Mesendoderm (in vitro differentiated cells): ENCODE data around the gene STARD4.

Experiments used
- DNase-seq: peaks from one replicate; pipeline ENCODE4 v3.0.0; 2013
- H2AK5ac ChIP-seq: 2 replicates; pipeline ENCODE4 v1.6.1; 2013; ENCODE audit warnings: low read length, inconsistent platforms
- H2BK120ac ChIP-seq: 2 replicates; pipeline ENCODE4 v1.6.1; 2013; ENCODE audit warnings: low read depth, mild to moderate bottlenecking, low read length, moderate library complexity, mixed read lengths
- H2BK15ac ChIP-seq: replicated peaks from 2 replicates; pipeline ENCODE4 v1.6.1; 2013; ENCODE audit warnings: low read depth, mild to moderate bottlenecking, moderate library complexity
- H2BK5ac ChIP-seq: 2 replicates; pipeline ENCODE4 v1.6.1; 2013; ENCODE audit warnings: low read length, inconsistent platforms
- H3K18ac ChIP-seq: 2 replicates; pipeline ENCODE4 v1.6.1; 2013; ENCODE audit warnings: mild to moderate bottlenecking, low read length, mixed read lengths
- H3K23ac ChIP-seq: one replicate; pipeline ENCODE4 v1.6.1; 2013; ENCODE audit warnings: low read length
- H3K27ac ChIP-seq: 2 replicates; pipeline ENCODE4 v1.5.1; 2013; ENCODE audit warnings: low read depth, mild to moderate bottlenecking, inconsistent platforms, low read length, moderate library complexity
- H3K27me3 ChIP-seq: 2 replicates; pipeline ENCODE4 v1.6.1; 2013; ENCODE audit warnings: low read length, control low read depth, mild to moderate bottlenecking, inconsistent platforms; ENCODE audit not compliant: insufficient read depth, poor library complexity
- H3K36me3 ChIP-seq: 2 replicates; pipeline ENCODE4 v1.6.1; 2013; ENCODE audit warnings: low read length, inconsistent platforms; ENCODE audit not compliant: control insufficient read depth, insufficient read depth
- H3K4ac ChIP-seq: one replicate; pipeline ENCODE4 v1.6.1; 2013; ENCODE audit warnings: low read depth, mild to moderate bottlenecking, low read length, moderate library complexity
- H3K4me1 ChIP-seq: 2 replicates; pipeline ENCODE4 v1.6.1; 2013; ENCODE audit warnings: low read depth, low read length, inconsistent platforms; ENCODE audit not compliant: control insufficient read depth
- H3K4me2 ChIP-seq: 2 replicates; pipeline ENCODE4 v1.6.1; 2013; ENCODE audit warnings: low read length
- H3K4me3 ChIP-seq: 2 replicates; pipeline ENCODE4 v1.5.1; 2013; ENCODE audit warnings: mild to moderate bottlenecking, low read length
- H3K56ac ChIP-seq: one replicate; pipeline ENCODE4 v1.6.1; 2013; ENCODE audit warnings: low read length
- H3K79me1 ChIP-seq: 2 replicates; pipeline ENCODE4 v1.6.1; 2013; ENCODE audit warnings: low read length, inconsistent platforms
- H3K79me2 ChIP-seq: 2 replicates; pipeline ENCODE4 v1.6.1; 2013; ENCODE audit warnings: mild to moderate bottlenecking, low read length; ENCODE audit not compliant: control insufficient read depth, insufficient read depth
- H3K9ac ChIP-seq: 2 replicates; pipeline ENCODE4 v1.6.1; 2013; ENCODE audit warnings: low read length, inconsistent platforms
- H4K5ac ChIP-seq: one replicate; pipeline ENCODE4 v1.6.1; 2013; ENCODE audit warnings: low read length
- H4K8ac ChIP-seq: one replicate; pipeline ENCODE4 v1.6.1; 2013; ENCODE audit warnings: low read depth, mild to moderate bottlenecking, control low read depth, low read length, moderate library complexity
- WGBS: extraction: QIAGEN DNeasy Blood & Tissue Kit; methylation state at CpG from one replicate; pipeline ENCODE4 v1.1.7; 2013; ENCODE audit warnings: low lambda C conversion rate, missing lambda C conversion rate; ENCODE audit not compliant: insufficient coverage; ENCODE audit errors: extremely low coverage; 5-methylcytosine and 5-hydroxymethylcytosine counted together

The STARD4 gene

GRCh38 chr5:111518777-111519176 lies 6.4 kb upstream of the STARD4 start:
- Histone ChIP-seq H2BK15ac (no peak overlapping the region), H3K4ac (no peak overlapping the region), H3K56ac (no peak overlapping the region), H2BK5ac (no peak overlapping the region), H3K9ac (no peak overlapping the region), H3K79me1 (no peaks in the 10 kb centered on the region), H2AK5ac (no peak overlapping the region), H3K23ac (no peak overlapping the region), H3K18ac (no peak overlapping the region), H3K4me3 (no peak overlapping the region), H3K4me1 (no peaks in the 10 kb centered on the region), H2BK120ac (no peak overlapping the region), H3K36me3 (no peaks in the 10 kb centered on the region), H3K27ac (no peak overlapping the region), H3K79me2 (no peaks in the 10 kb centered on the region), H4K8ac (no peak overlapping the region), H3K4me2 (no peak overlapping the region), H4K5ac (no peak overlapping the region), H3K27me3 (no peaks in the 10 kb centered on the region)
- no CpG with 5 or more reads among the region's 2 CpGs for WGBS
- DNase-seq = no peak

GRCh38 chr5:111517853-111518501 lies 5.6 kb upstream of the STARD4 start:
- Histone ChIP-seq H3K9ac (no peak overlapping the region), H3K79me1 (no peaks in the 10 kb centered on the region), H3K4me2 (no peak overlapping the region), H2BK15ac (no peak overlapping the region), H3K27me3 (no peaks in the 10 kb centered on the region), H2AK5ac (no peak overlapping the region), H4K8ac (no peak overlapping the region), H3K27ac (no peak overlapping the region), H3K4me1 (peaks cover 2% of the 10 kb centered on the region), H3K36me3 (no peaks in the 10 kb centered on the region), H4K5ac (no peak overlapping the region), H3K56ac (no peak overlapping the region), H2BK5ac (no peak overlapping the region), H3K18ac (no peak overlapping the region), H2BK120ac (no peak overlapping the region), H3K79me2 (no peaks in the 10 kb centered on the region), H3K4ac (no peak overlapping the region), H3K4me3 (no peak overlapping the region), H3K23ac (no peak overlapping the region)
- DNase-seq = no peak
- no CpG with 5 or more reads among the region's 5 CpGs for WGBS

GRCh38 chr5:111514087-111514486 lies 1.8 kb upstream of the STARD4 start:
- Histone ChIP-seq H4K8ac (peak overlapping the region; percentile 65), H2AK5ac (no peak overlapping the region), H3K9ac (no peak overlapping the region), H3K56ac (no peak overlapping the region), H3K4ac (no peak overlapping the region), H2BK15ac (no peak overlapping the region), H4K5ac (no peak overlapping the region), H3K4me3 (no peak overlapping the region), H3K79me2 (peaks cover 25% of the 10 kb centered on the region), H2BK120ac (no peak overlapping the region), H3K79me1 (no peaks in the 10 kb centered on the region), H3K36me3 (no peaks in the 10 kb centered on the region), H3K18ac (no peak overlapping the region), H3K27me3 (no peaks in the 10 kb centered on the region), H3K23ac (no peak overlapping the region), H3K4me2 (no peak overlapping the region), H3K27ac (no peak overlapping the region), H3K4me1 (peaks cover 4% of the 10 kb centered on the region), H2BK5ac (no peak overlapping the region)
- DNase-seq = no peak
- WGBS = no CpG with 5 or more reads among the region's 3 CpGs

GRCh38 chr5:111513131-111513520 lies 791 bp upstream of the STARD4 start:
- 100% methylated on average over 1 of the region's 6 CpGs for WGBS
- no peak overlapping the region for H4K8ac ChIP-seq
- H3K23ac ChIP-seq = peak overlapping the region; percentile 72

GRCh38 chr5:111511831-111512374 lies 432 bp downstream of the STARD4 start:
- Histone ChIP-seq H2AK5ac (no peak overlapping the region), H2BK5ac (peak overlapping the region; percentile 94), H3K4me2 (peak overlapping the region; percentile 56), H3K23ac (peak overlapping the region; percentile 11), H3K56ac (peak overlapping the region; percentile 99), H2BK120ac (no peak overlapping the region), H3K4ac (peak overlapping the region; percentile 73), H3K4me1 (peaks cover 4% of the 10 kb centered on the region), H3K27ac (peak overlapping the region; percentile 88), H3K79me2 (peaks cover 40% of the 10 kb centered on the region), H3K79me1 (no peaks in the 10 kb centered on the region), H4K5ac (no peak overlapping the region), H3K18ac (peak overlapping the region; percentile 89), H3K4me3 (peak overlapping the region; percentile 86), H3K27me3 (no peaks in the 10 kb centered on the region), H4K8ac (no peak overlapping the region), H2BK15ac (no peak overlapping the region), H3K36me3 (no peaks in the 10 kb centered on the region), H3K9ac (peak overlapping the region; percentile 81)
- DNase-seq = peak; percentile 69
- no CpG with 5 or more reads among the region's 32 CpGs for WGBS

More at GRCh38 chr5:111513131-111513520, 791 bp upstream of the STARD4 start:
- Histone ChIP-seq H3K27me3 (no peaks in the 10 kb centered on the region), H3K27ac (peak overlapping the region; percentile 80), H3K79me1 (no peaks in the 10 kb centered on the region), H3K79me2 (peaks cover 32% of the 10 kb centered on the region), H2BK120ac (no peak overlapping the region), H3K56ac (peak overlapping the region; percentile 81), H2BK15ac (no peak overlapping the region), H3K4me2 (peak overlapping the region; percentile 71), H3K36me3 (no peaks in the 10 kb centered on the region), H3K18ac (peak overlapping the region; percentile 94), H4K5ac (no peak overlapping the region), H3K4me3 (no peak overlapping the region), H3K9ac (peak overlapping the region; percentile 65), H3K4ac (peak overlapping the region; percentile 71), H3K4me1 (peaks cover 4% of the 10 kb centered on the region), H2AK5ac (no peak overlapping the region), H2BK5ac (peak overlapping the region; percentile 15)
- no peak for DNase-seq
